Endothelial cell (in vitro differentiated cells): ENCODE measurements around the gene GRM7. TPM values are rescaled to one million over a fixed set of nuclear protein-coding genes. Genes with fewer than 3 reads are reported as not detected.

Source experiments
- DNase-seq: peaks from one replicate; pipeline ENCODE4 v3.0.0; 2021; ENCODE audit warnings: low spot score
- H3K27ac Mint-ChIP-seq: one replicate; pipeline ENCODE4 v1.8.0; 2021; ENCODE audit warnings: mixed read lengths, inconsistent platforms; ENCODE audit not compliant: unreplicated experiment
- H3K27me3 Mint-ChIP-seq: one replicate; pipeline ENCODE4 v1.8.0; 2021; ENCODE audit warnings: mild to moderate bottlenecking, moderate library complexity, mixed read lengths, inconsistent platforms; ENCODE audit not compliant: unreplicated experiment
- H3K36me3 Mint-ChIP-seq: one replicate; pipeline ENCODE4 v1.8.0; 2021; ENCODE audit warnings: mild to moderate bottlenecking, low read depth, mixed read lengths, inconsistent platforms; ENCODE audit not compliant: unreplicated experiment
- H3K4me1 Mint-ChIP-seq: one replicate; pipeline ENCODE4 v1.8.0; 2021; ENCODE audit warnings: mild to moderate bottlenecking, mixed read lengths, inconsistent platforms; ENCODE audit not compliant: unreplicated experiment
- H3K4me3 Mint-ChIP-seq: one replicate; pipeline ENCODE4 v1.8.0; 2021; ENCODE audit warnings: mild to moderate bottlenecking, mixed read lengths, inconsistent platforms; ENCODE audit not compliant: unreplicated experiment
- H3K9me3 Mint-ChIP-seq: one replicate; pipeline ENCODE4 v1.8.0; 2021; ENCODE audit warnings: mixed read lengths, inconsistent platforms; ENCODE audit not compliant: unreplicated experiment
- total RNA-seq: library from RNA; stranded (reverse); fragmentation: NEBNext Ultra II Directional; extraction: Animal tissue kit (Norgen Biotek cat#: 25700); gene quantifications from one replicate; pipeline ENCODE4 v1.2.1, GENCODE V29; 2021; ENCODE audit not compliant: unreplicated experiment
- TF ChIP-seq, protein P1 (sequence below): fragments of 200-600 bp; sonication (generic); IDR thresholded peaks from one replicate; pipeline ENCODE4 v1.5.0; 2021; ENCODE audit warnings: antibody characterized with exemption; ENCODE audit not compliant: unreplicated experiment

Gene GRM7
- total RNA-seq, 1 donor from 2014 or later: 0.18 TPM

DNA sequence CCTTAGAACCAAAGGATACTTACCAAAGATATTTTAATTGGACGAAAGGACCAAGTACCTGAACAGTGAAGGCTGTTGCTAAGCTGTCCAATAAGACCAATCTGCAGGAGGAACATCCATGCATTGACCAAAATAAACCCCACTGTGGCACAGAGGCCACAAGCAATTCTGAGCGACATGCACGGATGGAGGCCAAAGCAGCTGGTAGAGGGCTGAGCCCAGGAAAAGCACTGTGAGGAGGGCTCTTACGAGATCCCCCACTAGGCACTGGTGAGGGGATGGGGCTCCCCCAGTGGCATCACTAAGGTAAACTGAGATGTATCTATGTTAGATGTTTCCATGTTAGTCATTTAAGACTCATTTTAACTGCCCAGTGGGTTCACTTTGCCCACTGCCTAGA, 920.5 kb downstream of the GRM7 start:
- Mint-ChIP-seq H3K4me1 (no peaks in the 10 kb centered on the region), H3K36me3 (no peaks in the 10 kb centered on the region), H3K27ac (no peak overlapping the region), H3K9me3 (no peaks in the 10 kb centered on the region), H3K4me3 (no peak overlapping the region), H3K27me3 (no peaks in the 10 kb centered on the region)
- TF ChIP-seq, protein P1, sequence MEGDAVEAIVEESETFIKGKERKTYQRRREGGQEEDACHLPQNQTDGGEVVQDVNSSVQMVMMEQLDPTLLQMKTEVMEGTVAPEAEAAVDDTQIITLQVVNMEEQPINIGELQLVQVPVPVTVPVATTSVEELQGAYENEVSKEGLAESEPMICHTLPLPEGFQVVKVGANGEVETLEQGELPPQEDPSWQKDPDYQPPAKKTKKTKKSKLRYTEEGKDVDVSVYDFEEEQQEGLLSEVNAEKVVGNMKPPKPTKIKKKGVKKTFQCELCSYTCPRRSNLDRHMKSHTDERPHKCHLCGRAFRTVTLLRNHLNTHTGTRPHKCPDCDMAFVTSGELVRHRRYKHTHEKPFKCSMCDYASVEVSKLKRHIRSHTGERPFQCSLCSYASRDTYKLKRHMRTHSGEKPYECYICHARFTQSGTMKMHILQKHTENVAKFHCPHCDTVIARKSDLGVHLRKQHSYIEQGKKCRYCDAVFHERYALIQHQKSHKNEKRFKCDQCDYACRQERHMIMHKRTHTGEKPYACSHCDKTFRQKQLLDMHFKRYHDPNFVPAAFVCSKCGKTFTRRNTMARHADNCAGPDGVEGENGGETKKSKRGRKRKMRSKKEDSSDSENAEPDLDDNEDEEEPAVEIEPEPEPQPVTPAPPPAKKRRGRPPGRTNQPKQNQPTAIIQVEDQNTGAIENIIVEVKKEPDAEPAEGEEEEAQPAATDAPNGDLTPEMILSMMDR: no peak
- no peak for DNase-seq

DNA sequence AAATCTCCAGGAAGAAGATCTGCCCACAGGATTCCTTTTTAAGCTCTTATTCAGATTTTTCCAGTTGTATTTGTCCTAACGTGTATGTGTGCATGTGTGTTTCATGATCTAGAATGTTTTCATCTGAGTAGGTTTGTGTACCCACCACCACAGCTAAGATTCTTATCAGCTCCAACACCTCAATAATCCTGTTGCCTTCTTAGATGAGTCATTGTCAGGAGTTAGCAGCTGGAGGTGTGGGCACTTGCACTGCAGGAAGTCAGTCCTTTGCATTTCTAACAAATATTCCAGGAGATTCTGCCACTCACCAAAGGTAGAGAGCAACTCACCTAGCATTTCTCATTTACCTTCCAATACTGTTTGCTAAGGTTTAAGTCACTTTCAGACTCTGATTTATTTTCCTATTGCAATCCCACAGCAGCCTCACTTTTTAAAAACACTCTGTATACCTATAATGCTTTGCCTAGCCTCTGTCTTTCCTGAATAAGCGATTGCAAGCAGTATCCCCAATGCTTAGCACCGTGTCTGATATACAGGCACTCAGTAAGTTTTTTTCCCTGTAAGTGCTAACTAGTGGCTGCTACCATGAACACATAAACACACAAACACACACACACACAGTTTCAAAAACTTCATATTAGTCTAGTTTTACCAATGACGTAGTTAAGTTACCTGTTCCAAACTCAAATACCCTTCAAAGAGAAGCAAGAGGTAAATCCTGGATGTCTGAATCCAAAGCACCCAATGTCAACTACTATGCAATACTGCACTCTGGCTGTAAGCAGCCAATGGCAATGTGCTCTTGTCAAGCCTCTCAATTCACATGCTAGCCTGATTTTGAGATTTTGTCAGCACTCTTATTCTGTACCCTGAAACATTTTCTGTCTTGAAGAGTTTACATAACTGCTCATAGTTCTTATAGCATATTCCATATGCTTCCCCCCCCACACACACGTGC, 927.2 kb downstream of the GRM7 start:
- no peaks in the 10 kb centered on the region for H3K36me3 Mint-ChIP-seq
- no peak overlapping the region for H3K27ac Mint-ChIP-seq
- H3K27me3 Mint-ChIP-seq: no peaks in the 10 kb centered on the region
- H3K4me1 Mint-ChIP-seq: peaks cover 4% of the 10 kb centered on the region
- DNase-seq: no peak
- H3K9me3 Mint-ChIP-seq: no peaks in the 10 kb centered on the region
- no peak overlapping the region for H3K4me3 Mint-ChIP-seq
- TF ChIP-seq, protein P1: no peak

DNA sequence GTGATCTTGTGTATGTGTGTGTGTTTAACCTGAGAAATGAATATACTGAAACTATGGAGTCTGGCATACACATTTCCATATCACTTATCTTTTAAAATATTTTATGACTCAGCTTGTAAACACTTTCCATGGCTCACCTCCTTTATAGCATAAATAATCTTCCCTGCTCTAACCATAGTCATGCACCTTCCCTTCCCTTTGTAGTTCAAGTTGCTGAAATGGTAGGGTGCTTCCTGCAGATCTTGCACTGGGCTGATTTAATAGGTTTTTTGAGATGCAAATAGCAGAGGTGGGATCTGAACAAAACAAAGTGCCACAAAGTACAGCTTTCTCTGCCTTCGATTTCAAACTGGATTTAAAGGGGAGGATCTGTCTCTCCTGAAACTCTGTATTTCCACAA, 928.0 kb downstream of the GRM7 start:
- no peaks in the 10 kb centered on the region for H3K27me3 Mint-ChIP-seq

DNA sequence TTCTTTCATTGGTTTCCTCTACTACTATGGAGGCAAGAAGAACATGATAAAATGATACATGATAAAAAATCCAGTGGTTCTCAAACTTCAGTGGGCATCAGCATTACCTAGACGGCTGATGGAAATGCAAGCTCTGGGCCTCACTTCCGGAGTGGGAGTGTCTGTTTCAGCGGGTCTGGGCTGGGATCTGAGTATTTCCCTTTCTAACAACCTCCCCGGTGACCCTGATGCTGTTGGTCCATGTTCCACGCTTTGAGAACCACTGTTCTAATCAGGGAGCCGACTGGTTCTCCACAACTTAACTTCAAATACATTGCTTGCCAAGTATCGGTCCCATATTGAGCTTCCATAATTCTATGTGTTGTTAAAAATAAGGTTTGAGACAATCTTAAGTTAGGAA, 928.4 kb downstream of the GRM7 start:
- no peaks in the 10 kb centered on the region for H3K36me3 Mint-ChIP-seq
- TF ChIP-seq, protein P1: no peak
- no peak overlapping the region for H3K27ac Mint-ChIP-seq
- H3K4me3 Mint-ChIP-seq: no peak overlapping the region
- no peak for DNase-seq
- H3K4me1 Mint-ChIP-seq: peaks cover 4% of the 10 kb centered on the region
- no peaks in the 10 kb centered on the region for H3K27me3 Mint-ChIP-seq
- no peaks in the 10 kb centered on the region for H3K9me3 Mint-ChIP-seq

More for the DNA sequence above, 928.0 kb downstream of the GRM7 start:
- Mint-ChIP-seq H3K27ac (no peak overlapping the region), H3K9me3 (no peaks in the 10 kb centered on the region), H3K4me3 (no peak overlapping the region), H3K4me1 (peaks cover 4% of the 10 kb centered on the region), H3K36me3 (no peaks in the 10 kb centered on the region)
- TF ChIP-seq, protein P1: no peak
- no peak for DNase-seq

DNA sequence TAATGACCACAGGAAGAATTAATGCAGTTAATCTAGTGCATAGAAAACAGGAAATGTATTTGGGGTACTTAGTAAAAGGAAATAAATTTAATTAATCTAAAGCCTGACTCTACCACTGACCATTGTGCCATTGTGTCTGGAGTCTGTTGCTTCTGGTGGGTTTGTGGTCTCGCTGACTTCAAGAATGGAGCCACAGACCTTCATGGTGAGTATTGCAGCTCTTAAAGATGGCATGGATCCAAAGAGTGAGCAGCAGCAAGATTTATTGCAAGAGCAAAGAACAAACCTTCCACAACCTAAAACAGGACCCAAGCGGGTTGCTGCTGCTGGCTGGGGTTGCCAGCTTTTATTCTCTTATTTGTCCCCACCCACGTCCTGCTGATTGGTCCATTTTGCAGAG, 929.2 kb downstream of the GRM7 start:
- no peak for DNase-seq
- H3K4me1 Mint-ChIP-seq: peaks cover 4% of the 10 kb centered on the region

More for the DNA sequence above, 929.2 kb downstream of the GRM7 start:
- TF ChIP-seq, protein P1: no peak
- Mint-ChIP-seq H3K9me3 (no peaks in the 10 kb centered on the region), H3K27me3 (no peaks in the 10 kb centered on the region), H3K27ac (no peak overlapping the region), H3K36me3 (no peaks in the 10 kb centered on the region), H3K4me3 (no peak overlapping the region)
